ACHN (cell line): Measurements from ENCODE around the gene HCN4.

Experiments
- DNase-seq: peaks from one replicate; pipeline ENCODE4 v3.0.0-alpha.2; 2015
- in situ Hi-C: cut with HindIII; loops from 2 replicates; pipeline ENCODE4 v1.10.0; 2017; ENCODE audit warnings: low sequenced_read_pairs, low pct_ligation_motif_present, low pct_unique_long_range_greater_than_20kb

The HCN4 gene

DNA sequence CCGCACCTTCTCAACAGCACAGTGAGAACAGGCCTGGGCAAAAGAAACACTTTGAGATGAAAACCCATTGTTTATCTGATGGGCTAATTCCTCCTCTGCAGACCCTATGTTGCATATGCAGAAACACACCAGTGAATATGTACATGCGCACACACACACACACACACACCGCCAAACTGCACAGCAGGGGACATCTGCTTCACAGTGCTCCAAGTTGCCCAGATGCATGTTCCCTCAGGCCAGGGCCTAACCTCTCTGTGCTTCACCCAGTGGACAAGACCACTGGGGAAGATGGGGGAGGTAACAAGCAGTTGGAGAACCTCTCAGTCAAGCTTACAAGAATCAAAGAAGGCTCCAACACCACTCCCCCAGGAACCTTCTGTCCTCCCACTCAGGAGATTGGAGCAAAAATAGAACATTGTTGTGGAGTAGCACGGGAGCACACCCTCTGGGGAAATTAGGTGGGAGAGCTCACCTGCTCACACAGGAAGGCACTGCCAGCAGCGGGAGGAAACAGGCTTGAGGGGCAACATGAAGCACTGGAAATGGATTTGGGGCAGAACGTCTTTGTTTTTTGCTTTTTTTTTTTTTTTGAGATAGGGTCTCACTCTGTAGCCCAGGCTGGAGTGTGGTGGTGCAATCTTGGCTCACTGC is 13.0 kb downstream of the HCN4 start:
- in situ Hi-C loops: no loop called here
- DNase-seq: no peak

DNA sequence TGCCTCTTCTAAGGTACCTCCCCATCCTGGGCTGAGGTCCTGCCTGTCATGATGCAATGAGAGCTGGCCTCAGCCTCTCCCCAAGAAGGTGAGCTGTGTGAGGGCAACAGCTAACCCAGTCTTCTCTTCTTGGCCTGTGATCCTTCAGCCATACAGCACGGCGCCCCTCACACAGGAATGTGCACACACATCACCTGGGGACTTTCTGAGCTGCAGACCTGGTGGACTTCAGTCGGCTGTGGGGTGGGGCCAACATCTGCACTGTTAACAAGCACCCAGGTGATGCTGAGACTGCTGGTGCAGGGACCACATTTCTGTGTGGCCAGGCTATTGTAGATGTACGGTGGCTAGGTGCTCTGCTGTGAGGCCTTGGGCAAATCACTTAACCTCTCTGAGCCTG is 14.5 kb downstream of the HCN4 start:
- no peak for DNase-seq
- in situ Hi-C loops: no loop called here

GRCh38 chr15:73353734-73354133 is 15.0 kb downstream of the HCN4 start:
- DNase-seq: no peak

GRCh38 chr15:73352082-73352481 is 16.7 kb downstream of the HCN4 start:
- in situ Hi-C loops: no loop called here
- DNase-seq: no peak

More at GRCh38 chr15:73353734-73354133, 15.0 kb downstream of the HCN4 start:
- in situ Hi-C loops: no loop called here

GRCh38 chr15:73349191-73349590 is 19.6 kb downstream of the HCN4 start:
- DNase-seq: no peak

DNA sequence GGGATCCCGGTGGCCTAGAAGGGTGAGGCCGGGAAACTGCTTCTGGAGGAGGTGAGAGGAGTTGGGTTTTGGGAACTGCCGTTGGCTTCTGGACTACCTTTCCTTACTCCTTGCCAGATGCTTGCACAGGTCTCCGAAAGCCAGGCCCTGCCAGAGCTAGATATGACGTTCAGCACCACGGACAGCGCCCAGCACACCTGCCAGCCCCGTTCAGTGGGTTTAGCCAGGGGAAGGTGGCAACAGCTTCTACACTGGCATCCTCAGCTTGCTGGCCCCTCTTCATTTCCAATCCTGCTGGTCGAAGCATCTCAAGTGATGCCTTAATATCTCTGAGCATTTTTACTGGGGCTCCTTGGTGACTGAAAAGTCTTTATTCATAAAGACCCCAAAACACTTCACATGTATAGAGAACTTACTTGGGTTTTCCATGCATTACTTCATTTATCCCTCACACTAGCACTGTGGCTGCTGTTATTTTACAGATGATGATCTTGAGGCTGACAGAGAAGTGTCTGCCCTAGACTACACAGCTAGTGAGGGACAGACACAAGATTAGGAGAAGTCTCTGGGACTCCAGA is 21.9 kb downstream of the HCN4 start:
- DNase-seq: peak; percentile 45
- in situ Hi-C loops: no loop called here

More at GRCh38 chr15:73349191-73349590, 19.6 kb downstream of the HCN4 start:
- in situ Hi-C loops: no loop called here

DNA sequence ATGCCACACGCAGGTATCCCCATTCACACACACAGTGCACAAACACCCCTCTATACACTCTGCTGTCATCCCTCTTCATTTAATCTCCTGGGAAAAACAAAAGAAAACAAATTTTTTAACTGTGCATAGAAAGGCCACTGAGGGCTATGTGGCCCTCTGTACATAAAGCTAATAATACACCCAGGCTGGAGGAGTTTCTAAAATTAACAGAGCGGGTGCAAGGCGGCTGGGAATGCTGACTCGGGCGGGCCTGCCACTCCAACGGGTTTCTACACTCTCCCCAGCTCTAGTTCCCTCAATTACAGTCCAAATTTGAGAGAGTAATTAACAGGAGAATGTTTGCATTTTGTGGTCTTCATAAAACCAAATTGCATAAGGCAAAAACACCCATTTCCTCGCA is 23.1 kb downstream of the HCN4 start:
- in situ Hi-C loops: no loop called here
- no peak for DNase-seq

DNA sequence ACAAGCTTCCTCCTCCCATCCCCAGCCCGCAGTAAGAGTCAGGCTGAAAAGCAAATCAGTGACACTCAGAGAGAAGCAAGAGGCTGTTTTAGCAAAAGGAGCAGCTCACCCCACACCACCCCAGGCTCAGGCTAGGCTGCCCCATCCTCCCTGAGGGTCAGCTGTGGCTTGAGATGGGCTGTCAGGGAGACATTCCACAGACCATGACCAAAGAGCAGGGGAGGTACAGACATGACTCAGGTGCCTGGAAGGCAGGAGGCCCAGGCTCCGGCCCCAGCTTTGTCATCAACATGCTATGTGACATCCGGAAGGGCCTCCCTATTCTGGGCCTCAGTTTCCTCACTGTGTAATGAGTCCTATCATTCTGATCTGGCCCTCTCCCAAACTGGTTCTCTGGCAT is 24.7 kb downstream of the HCN4 start:
- in situ Hi-C loops: no loop called here
- no peak for DNase-seq

DNA sequence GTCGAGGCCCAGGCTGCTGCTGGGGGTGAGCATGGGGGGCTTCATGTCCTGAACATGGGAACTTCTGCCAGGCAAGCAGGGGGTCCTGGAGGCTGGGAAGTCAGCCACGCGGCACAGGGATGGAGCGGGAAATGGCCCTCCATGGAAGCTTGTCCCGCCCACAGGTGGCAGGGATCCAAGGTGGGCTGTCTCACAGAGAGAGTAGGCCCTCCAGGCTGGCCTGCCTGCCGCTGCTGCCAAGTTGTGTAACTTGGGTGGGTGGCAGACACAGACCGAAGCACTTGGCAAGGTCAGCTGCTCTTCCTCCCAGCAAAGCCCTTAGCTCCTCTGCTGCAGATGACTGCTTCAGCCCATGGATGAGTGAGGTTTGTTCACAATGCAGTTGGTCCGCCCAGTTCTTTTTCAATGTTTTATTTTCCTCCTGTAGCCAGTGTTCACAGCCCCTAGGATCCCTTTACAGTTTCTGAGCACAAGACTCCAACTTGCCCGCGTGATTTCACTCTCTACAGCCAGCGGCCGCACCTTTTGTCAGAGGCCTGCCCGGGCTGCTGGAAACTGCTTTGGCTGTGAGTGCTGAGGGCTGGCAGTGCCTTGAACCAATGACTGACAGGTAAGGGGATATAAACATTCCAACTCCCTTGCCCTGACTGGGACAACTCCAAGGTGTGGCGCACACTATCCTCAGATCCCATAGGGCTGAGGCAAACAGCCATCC is 26.7 kb downstream of the HCN4 start:
- DNase-seq: no peak
- in situ Hi-C loops: no loop called here

DNA sequence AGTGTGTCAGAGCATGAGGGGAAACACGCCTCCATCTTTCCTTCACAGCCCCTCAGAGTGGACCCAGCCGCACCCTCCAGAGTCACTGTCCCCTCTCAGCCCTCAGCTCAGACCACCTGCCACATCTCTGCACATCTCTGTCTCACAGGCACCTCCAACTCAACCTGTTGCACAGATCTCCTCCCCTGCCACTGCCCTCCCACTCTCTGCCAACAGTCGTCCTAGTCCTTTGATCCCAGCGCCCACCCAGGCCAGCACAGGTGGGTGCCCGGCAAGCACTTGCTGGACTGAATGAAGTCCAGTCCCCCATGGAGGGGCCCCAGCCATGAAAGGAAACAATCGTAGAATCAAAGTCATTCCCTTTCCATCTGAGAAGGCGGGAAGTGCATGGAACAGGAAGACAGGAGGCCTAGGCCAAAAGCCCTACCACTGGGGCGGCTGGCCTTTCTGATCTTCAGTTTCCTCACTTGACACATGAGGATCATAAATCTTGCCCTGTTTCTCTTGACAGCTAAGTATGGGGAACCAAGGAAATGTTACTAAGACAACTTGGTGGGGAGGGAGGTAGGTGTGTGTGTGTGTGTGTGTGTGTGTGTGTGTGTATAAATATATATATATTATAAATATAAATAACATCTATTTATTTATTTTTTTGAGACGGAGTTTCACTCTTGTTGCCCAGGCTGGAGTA is 28.1 kb downstream of the HCN4 start:
- in situ Hi-C loops: no loop called here
- no peak for DNase-seq

DNA sequence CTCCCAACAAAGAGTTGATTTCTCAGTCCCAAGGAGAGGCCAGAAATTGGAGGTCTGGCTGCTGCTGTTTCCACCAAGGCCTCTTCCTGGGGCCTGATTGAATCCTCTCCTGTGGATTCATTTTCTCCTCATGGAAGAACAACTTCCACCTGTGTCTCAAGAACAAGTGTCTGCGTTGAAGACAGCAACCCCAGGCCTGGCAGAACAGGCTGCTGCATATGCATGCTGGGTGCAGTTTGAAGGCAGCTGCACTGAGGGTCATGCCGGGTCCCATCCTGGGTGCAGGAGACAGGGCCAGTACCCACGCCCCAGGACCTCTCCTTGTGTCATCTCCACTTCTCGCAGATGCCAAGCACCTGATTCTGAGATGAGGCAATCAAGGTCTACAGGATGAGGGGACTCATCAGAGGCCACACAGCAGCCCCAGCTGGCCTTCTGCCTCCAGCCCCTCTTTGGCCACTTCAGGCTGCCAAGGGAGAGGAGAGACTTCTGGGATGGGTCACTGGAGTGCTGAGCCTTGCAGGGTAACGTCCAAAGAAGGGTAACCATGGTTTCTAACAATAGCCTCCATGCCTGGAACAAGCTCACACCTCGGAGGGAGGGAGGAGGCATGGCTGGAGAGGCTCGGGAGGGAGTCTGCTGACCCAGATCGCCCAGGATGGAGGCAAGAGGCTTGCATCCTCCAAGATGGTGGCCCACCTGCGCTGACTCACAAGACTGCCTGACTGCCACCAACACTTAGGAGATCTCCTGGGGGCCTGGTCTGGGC is 30.0 kb downstream of the HCN4 start:
- in situ Hi-C loops: no loop called here
- no peak for DNase-seq

GRCh38 chr15:73338058-73338457 is 30.7 kb downstream of the HCN4 start:
- DNase-seq: no peak
- in situ Hi-C loops: no loop called here

DNA sequence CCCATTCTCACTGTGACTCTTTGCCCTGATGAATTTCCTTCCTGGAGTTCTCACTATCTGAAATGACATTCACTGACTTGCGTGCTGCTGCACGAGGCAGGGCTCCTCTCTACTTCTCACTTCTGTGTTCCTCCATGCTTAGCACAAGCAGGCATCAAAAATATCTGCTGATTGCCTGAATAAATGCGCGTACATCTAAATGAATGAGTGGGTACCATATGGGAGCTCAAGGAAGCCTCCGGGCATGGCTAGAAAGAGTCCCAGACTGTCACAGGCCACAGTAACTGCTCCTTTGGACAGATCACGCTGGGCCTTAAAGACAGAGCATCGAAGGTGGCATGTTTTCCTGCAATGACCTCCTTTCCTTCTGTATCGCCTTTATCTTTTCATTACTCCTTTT is 31.6 kb downstream of the HCN4 start:
- in situ Hi-C loops: no loop called here
- no peak for DNase-seq

- DNase-seq: no peak
Measured at GRCh38 chr15:73336756-73337155, 32.0 kb downstream of the HCN4 start.

DNA sequence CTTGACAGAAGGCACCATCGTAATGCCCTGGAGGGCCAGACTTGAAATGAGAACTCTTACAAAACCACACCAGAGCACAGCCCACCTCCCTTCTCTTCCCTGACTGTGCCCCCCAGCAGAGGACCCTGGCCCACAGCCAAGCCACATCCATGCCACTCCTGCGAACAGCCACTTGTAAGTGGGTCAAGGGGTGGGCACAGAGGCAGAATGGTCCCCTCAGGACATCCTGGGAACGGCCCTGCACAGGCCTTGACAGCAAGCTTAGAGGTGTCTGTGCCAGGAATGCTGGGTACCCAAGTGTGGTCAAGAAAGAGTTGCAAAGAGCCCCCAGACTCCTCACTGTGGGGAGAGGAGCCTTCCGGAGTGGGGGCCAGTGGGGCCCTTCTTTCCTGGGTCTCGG is 33.3 kb downstream of the HCN4 start:
- in situ Hi-C loops: no loop called here
- DNase-seq: no peak

More at GRCh38 chr15:73336756-73337155, 32.0 kb downstream of the HCN4 start:
- in situ Hi-C loops: no loop called here

DNA sequence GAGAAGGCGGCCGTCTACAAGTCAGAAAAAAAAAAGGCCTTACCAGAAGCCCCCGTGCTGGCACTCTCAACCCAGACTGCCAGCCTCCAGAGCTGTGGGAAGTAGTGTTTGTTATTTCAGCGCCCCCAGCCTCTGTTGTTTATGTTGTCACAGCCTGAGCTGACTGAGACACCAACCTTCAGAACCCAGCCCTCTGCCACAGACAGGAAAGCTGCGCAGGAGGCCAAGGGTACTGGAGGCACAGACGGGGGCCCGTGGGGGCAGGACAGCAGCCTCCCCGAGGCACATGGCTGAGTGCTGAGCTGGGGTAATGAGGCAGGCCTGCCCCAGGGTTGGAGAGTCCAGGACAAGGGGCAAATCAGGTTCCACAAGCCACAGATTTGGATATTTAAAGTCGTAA is 33.7 kb downstream of the HCN4 start:
- no peak for DNase-seq
- in situ Hi-C loops: no loop called here

DNA sequence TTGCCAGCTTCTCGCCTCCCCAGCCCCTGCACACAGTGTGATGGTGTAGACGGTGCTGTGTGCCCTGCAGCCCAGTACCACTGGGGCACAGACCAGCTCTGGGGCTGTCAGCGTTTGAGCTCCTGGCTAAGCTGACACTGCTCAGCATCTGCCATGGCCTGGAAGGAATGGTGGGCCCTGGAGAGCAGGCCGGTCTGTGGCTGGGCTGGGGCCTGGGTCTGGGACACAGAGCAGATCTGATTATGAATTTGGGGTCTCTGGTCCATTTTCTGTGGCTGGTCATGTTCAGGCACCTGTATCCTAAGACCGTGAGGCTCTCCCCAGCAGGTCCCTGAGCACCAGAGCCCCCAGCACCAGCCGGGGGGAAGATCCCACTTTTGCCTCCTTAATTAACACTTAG is 34.7 kb downstream of the HCN4 start:
- in situ Hi-C loops: no loop called here
- no peak for DNase-seq

DNA sequence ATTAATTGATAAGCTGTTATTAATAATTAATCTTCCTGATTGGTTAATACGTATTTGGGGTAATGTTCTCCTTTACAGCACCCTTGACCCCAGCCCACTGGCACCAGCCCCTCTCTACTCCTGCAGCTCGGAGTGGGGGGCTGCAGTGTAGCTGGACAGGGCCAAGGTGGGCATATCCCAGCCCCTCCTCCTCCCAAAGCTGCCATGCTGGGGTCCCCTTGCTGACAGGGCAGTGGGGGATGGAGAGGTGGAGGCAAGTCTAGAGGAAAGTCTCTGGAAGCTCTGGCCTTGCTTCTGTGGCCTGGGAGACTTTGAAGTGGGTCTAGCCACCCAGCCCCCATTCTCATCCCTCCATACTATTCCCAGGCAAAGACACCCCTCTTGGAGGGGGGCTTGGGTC is 35.8 kb downstream of the HCN4 start:
- in situ Hi-C loops: no loop called here
- DNase-seq: no peak
